Neuronal stem cell (in vitro differentiated cells): ENCODE measurements around the gene TUBB4B.

Experiments
- DNase-seq: peaks from one replicate; pipeline ENCODE4 v3.0.0-alpha.2; 2013; ENCODE audit warnings: low spot score
- H2AFZ ChIP-seq: one replicate; pipeline ENCODE4 v1.6.1; 2013; ENCODE audit warnings: mild to moderate bottlenecking, low read length, inconsistent platforms
- H2AK5ac ChIP-seq: 2 replicates; pipeline ENCODE4 v1.6.1; 2013; ENCODE audit warnings: low read depth, mild to moderate bottlenecking, inconsistent platforms, low read length, moderate library complexity, mixed read lengths
- H2BK120ac ChIP-seq: 2 replicates; pipeline ENCODE4 v1.6.1; 2013; ENCODE audit warnings: low read depth, mild to moderate bottlenecking, inconsistent platforms, low read length, moderate library complexity, mixed read lengths
- H2BK12ac ChIP-seq: one replicate; pipeline ENCODE4 v1.6.1; 2013; ENCODE audit warnings: low read length, inconsistent platforms
- H2BK15ac ChIP-seq: 2 replicates; pipeline ENCODE4 v1.6.1; 2013; ENCODE audit warnings: mild to moderate bottlenecking, low read length, inconsistent platforms, mixed read lengths
- H2BK5ac ChIP-seq: one replicate; pipeline ENCODE4 v1.6.1; 2013; ENCODE audit warnings: inconsistent platforms, mild to moderate bottlenecking, low read length, moderate library complexity
- H3K14ac ChIP-seq: one replicate; pipeline ENCODE4 v1.6.1; 2013; ENCODE audit warnings: low read length, inconsistent platforms
- H3K18ac ChIP-seq: 2 replicates; pipeline ENCODE4 v1.6.1; 2013; ENCODE audit warnings: low read length, inconsistent platforms
- H3K23ac ChIP-seq: 2 replicates; pipeline ENCODE4 v1.6.1; 2013; ENCODE audit warnings: low read depth, mild to moderate bottlenecking, mixed read lengths, low read length, inconsistent platforms; ENCODE audit not compliant: poor library complexity
- H3K27ac ChIP-seq: replicated peaks from 3 replicates; pipeline ENCODE4 v1.5.1; 2013; ENCODE audit warnings: low read length, inconsistent platforms
- H3K27me3 ChIP-seq, 3 experiments: 2 replicates each; pipeline ENCODE4 v1.6.1; 2013; ENCODE audit warnings: low read length in 3 of 3, mild to moderate bottlenecking in 2 of 3, inconsistent platforms in 1 of 3, low read depth in 1 of 3, mixed read lengths in 1 of 3, moderate library complexity in 1 of 3; ENCODE audit not compliant: control insufficient read depth in 3 of 3, insufficient read depth in 3 of 3
- H3K36me3 ChIP-seq, 2 donors: replicated peaks in 1 of 2; 2 replicates each; pipeline ENCODE4 v1.6.1; 2013; ENCODE audit warnings: low read length in 2 of 2; ENCODE audit not compliant: control insufficient read depth in 2 of 2, insufficient read depth in 2 of 2
- H3K4ac ChIP-seq: 2 replicates; pipeline ENCODE4 v1.6.1; 2013; ENCODE audit warnings: inconsistent platforms, mild to moderate bottlenecking, low read length, moderate library complexity
- H3K4me1 ChIP-seq, 2 donors: 1 replicate in 1 of 2; 2 replicates in 1 of 2; pipeline ENCODE4 v1.6.1; 2013; ENCODE audit warnings: low read length in 2 of 2, low read depth in 1 of 2; ENCODE audit not compliant: control insufficient read depth in 2 of 2, insufficient read depth in 1 of 2
- H3K4me2 ChIP-seq: one replicate; pipeline ENCODE4 v1.6.1; 2013; ENCODE audit warnings: mild to moderate bottlenecking, low read length, inconsistent platforms; ENCODE audit not compliant: insufficient read depth, poor library complexity, severe bottlenecking
- H3K4me3 ChIP-seq, 2 donors: 2 replicates each; pipeline ENCODE4 v1.5.1; 2013; ENCODE audit warnings: low read length in 2 of 2, mild to moderate bottlenecking in 2 of 2, inconsistent platforms in 1 of 2, moderate library complexity in 1 of 2
- H3K79me1 ChIP-seq: one replicate; pipeline ENCODE4 v1.6.1; 2013; ENCODE audit warnings: low read depth, mild to moderate bottlenecking, inconsistent platforms, low read length, moderate library complexity
- H3K9ac ChIP-seq: one replicate; pipeline ENCODE4 v1.6.1; 2013; ENCODE audit warnings: mild to moderate bottlenecking, low read depth, low read length, inconsistent platforms; ENCODE audit not compliant: poor library complexity
- H3K9me3 ChIP-seq, 2 donors: replicated peaks in 1 of 2; 2 replicates each; pipeline versions ENCODE3 to v1.6.1; 2013; ENCODE audit warnings: low read length in 2 of 2, mild to moderate bottlenecking in 2 of 2, inconsistent platforms in 1 of 2, low read depth in 1 of 2, mixed read lengths in 1 of 2, moderate library complexity in 1 of 2; ENCODE audit not compliant: control insufficient read depth in 2 of 2, insufficient read depth in 1 of 2
- H4K8ac ChIP-seq: one replicate; pipeline ENCODE4 v1.6.1; 2013; ENCODE audit warnings: low read depth, mild to moderate bottlenecking, inconsistent platforms, low read length, moderate library complexity
- H4K91ac ChIP-seq: one replicate; pipeline ENCODE4 v1.6.1; 2013; ENCODE audit warnings: low read length, low read depth, mild to moderate bottlenecking, inconsistent platforms; ENCODE audit not compliant: poor library complexity
- WGBS, 2 donors: extraction: QIAGEN DNeasy Blood & Tissue Kit; methylation state at CpG; one replicate each; pipeline ENCODE4 v1.1.7; 2013; ENCODE audit warnings: missing lambda C conversion rate in 2 of 2, mixed read lengths in 1 of 2; ENCODE audit not compliant: insufficient read length in 2 of 2, insufficient replicate concordance in 1 of 2; ENCODE audit errors: extremely low coverage in 2 of 2; 5-methylcytosine and 5-hydroxymethylcytosine counted together

The TUBB4B gene

GRCh38 chr9:137280474-137281344 is 39.6 kb downstream of the TUBB4B start:
- Histone ChIP-seq H3K14ac (peak overlapping the region; percentile 94), H3K4ac (no peak overlapping the region), H3K9me3 (peaks cover 3 to 12% of the 10 kb centered on the region in 2 donors), H2BK5ac (peak overlapping the region; percentile 82), H2AFZ (no peak overlapping the region), H3K9ac (peak overlapping the region; percentile 88), H3K23ac (peak overlapping the region; percentile 31), H3K4me2 (peak overlapping the region; percentile 76), H2BK12ac (peak overlapping the region; percentile 84), H4K91ac (no peak overlapping the region), H2BK120ac (peak overlapping the region; percentile 81), H2BK15ac (peak overlapping the region; percentile 94), H3K36me3 (peaks cover 0 to 7% of the 10 kb centered on the region in 2 donors), H3K4me3 (peak overlapping the region in 1 of 2 donors; percentile 81), H4K8ac (peak overlapping the region; percentile 65), H2AK5ac (peak overlapping the region; percentile 98), H3K27me3 (peaks cover 0 to 39% (median 9%) of the 10 kb centered on the region in 3 experiments), H3K18ac (peak overlapping the region; percentile 99), H3K79me1 (peaks cover 5% of the 10 kb centered on the region), H3K27ac (no peak overlapping the region), H3K4me1 (peaks cover 11 to 22% of the 10 kb centered on the region in 2 donors)
- no CpG with 5 or more reads among the region's 85 CpGs for WGBS, 2 donors
- DNase-seq, result no peak

DNA sequence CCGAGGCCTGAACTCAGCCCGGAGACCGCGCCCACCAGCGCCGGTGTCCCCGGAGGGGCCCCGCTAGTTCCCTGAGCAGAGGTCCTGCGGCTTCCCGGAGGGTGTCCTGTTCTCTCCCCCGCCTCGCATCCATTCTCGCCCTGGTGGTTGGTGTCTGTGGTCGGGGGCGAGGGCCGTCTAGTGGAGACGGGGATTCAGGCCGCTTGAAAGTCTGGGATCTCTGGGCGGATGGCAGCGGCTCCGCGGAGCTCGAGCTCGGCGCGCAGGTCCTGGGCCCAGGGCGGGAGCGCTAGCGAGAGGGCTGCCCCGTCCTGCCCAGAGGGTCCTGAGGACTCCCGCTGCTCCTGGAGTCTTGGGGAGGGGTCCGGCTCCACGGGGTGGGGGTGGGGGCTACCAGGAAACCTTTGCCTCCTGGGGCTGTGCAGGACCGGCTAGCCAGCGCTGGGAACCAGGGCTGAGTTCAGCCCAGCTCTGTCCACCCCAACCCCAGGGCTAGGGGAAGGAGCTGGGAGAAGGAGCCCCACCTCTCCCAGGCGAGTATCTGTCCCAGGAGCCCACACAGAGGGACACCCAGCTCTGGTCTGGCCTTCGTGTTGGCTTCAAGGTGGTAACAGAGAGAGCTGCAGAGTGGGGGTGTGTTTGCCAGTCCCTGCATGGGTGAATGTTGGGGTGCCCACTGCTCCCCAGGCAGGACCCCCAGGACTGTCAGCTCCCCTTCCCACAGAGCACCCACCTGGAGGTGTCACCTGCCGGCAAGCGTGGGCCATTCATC is 40.4 kb downstream of the TUBB4B start:
- peaks cover 3 to 12% of the 10 kb centered on the region in 2 donors for H3K9me3 ChIP-seq
- H2BK15ac ChIP-seq, result peak overlapping the region; percentile 92
- no peak overlapping the region for H2BK12ac ChIP-seq
- peak overlapping the region; percentile 97 for H3K18ac ChIP-seq
- H2BK5ac ChIP-seq, result no peak overlapping the region
- H3K4ac ChIP-seq, result no peak overlapping the region
- no peak overlapping the region for H3K27ac ChIP-seq
- H2AFZ ChIP-seq, result no peak overlapping the region
- H2AK5ac ChIP-seq, result peak overlapping the region; percentile 98
- no CpG with 5 or more reads among the region's 39 CpGs for WGBS, 2 donors
- H3K27me3 ChIP-seq, result peaks cover 0 to 39% (median 9%) of the 10 kb centered on the region in 3 experiments
- H3K14ac ChIP-seq, result peak overlapping the region; percentile 96
- no peak overlapping the region for H4K91ac ChIP-seq
- H3K23ac ChIP-seq, result peak overlapping the region; percentile 31
- peak overlapping the region; percentile 54 for H2BK120ac ChIP-seq
- DNase-seq, result peak; percentile 37
- peaks cover 5% of the 10 kb centered on the region for H3K79me1 ChIP-seq
- peak overlapping the region; percentile 77 for H3K9ac ChIP-seq
- H3K4me1 ChIP-seq, result peaks cover 11 to 18% of the 10 kb centered on the region in 2 donors
- no peak overlapping the region for H4K8ac ChIP-seq
- H3K4me2 ChIP-seq, result peak overlapping the region; percentile 76
- peaks cover 0 to 7% of the 10 kb centered on the region in 2 donors for H3K36me3 ChIP-seq
- H3K4me3 ChIP-seq, result peak overlapping the region in 1 of 2 donors; percentile 81

DNA sequence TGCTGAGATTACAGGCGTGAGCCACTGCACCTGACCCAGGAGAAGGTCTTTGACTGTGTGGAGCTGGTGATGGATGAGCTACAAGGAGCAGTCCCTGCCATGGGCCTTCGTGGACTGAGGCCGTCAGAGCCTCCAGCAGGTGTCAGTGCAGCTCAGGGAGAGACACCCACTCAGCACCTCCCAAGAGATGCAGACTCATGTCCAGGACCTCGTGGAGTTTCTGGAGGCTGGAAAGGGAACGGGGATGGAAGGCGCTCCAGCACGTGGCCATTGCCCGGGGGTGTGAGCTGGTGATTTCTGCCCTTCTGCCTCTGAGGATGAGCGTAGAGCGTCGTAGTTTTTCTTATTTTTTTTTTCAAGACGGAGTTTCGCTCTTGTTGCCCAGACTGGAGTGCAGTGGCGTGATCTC is 45.9 kb downstream of the TUBB4B start:
- Histone ChIP-seq H3K4me2 (no peak overlapping the region), H2AK5ac (no peak overlapping the region), H4K91ac (no peak overlapping the region), H2BK120ac (no peak overlapping the region), H2BK15ac (no peak overlapping the region), H3K18ac (no peak overlapping the region), H2BK5ac (no peak overlapping the region), H3K79me1 (no peaks in the 10 kb centered on the region), H3K4ac (no peak overlapping the region), H3K4me3 (no peak overlapping the region), H3K23ac (no peak overlapping the region), H3K9me3 (peaks cover 0 to 6% of the 10 kb centered on the region in 2 donors), H4K8ac (no peak overlapping the region), H3K27me3 (no peaks in the 10 kb centered on the region), H3K27ac (no peak overlapping the region), H3K9ac (no peak overlapping the region), H3K36me3 (no peaks in the 10 kb centered on the region), H3K4me1 (no peaks in the 10 kb centered on the region), H2AFZ (no peak overlapping the region), H2BK12ac (no peak overlapping the region), H3K14ac (no peak overlapping the region)
- no peak for DNase-seq
- WGBS, 2 donors, result no CpG with 5 or more reads among the region's 14 CpGs

- Histone ChIP-seq H3K14ac (no peak overlapping the region), H2BK15ac (no peak overlapping the region), H2BK120ac (no peak overlapping the region), H2BK5ac (no peak overlapping the region), H3K27me3 (peaks cover 0 to 9% (median 2%) of the 10 kb centered on the region in 3 experiments), H3K4me2 (no peak overlapping the region), H3K36me3 (peaks cover 0 to 3% of the 10 kb centered on the region in 2 donors), H2BK12ac (no peak overlapping the region), H3K18ac (peak overlapping the region; percentile 64), H4K8ac (peak overlapping the region; percentile 65), H3K79me1 (peaks cover 2% of the 10 kb centered on the region), H2AK5ac (no peak overlapping the region), H3K4me1 (peaks cover 16 to 17% of the 10 kb centered on the region in 2 donors), H3K27ac (no peak overlapping the region), H2AFZ (peak overlapping the region; percentile 55), H3K23ac (no peak overlapping the region), H3K9ac (no peak overlapping the region), H3K4ac (no peak overlapping the region), H4K91ac (no peak overlapping the region), H3K9me3 (peaks cover 0 to 10% of the 10 kb centered on the region in 2 donors), H3K4me3 (no peak overlapping the region)
- WGBS, 2 donors, result no CpG with 5 or more reads among the region's 15 CpGs
- no peak for DNase-seq
Observed at GRCh38 chr9:137293094-137293481, 52.0 kb downstream of the TUBB4B start.
